Left lung (tissue), 10 donors: ENCODE measurements around the gene NCAPD2. TPM values are rescaled to one million over a fixed set of nuclear protein-coding genes. Genes with fewer than 3 reads are reported as not detected.

Source experiments
- ATAC-seq: fragments of 200-7000 bp; cut with Tn5 transposase; one replicate; pipeline ENCODE4 v1.9.1; 2020; ENCODE audit warnings: moderate library complexity
- DNase-seq, 4 donors: peaks; one replicate each; pipeline ENCODE4 v3.0.0-alpha.2; 2013 to 2020
- H3K27ac ChIP-seq, 2 donors: fragments of 200-600 bp; sonication (generic) in 1 of 2; one replicate each; pipeline versions ENCODE4 v1.5.0 to v1.8.0; 2020 to 2021
- H3K27me3 ChIP-seq, 2 donors: fragments of 200-600 bp; sonication (generic) in 1 of 2; one replicate each; pipeline versions ENCODE4 v1.5.0 to v1.8.0; 2020 to 2021
- H3K36me3 ChIP-seq, 2 donors: fragments of 200-600 bp; sonication (generic) in 1 of 2; one replicate each; pipeline versions ENCODE4 v1.5.0 to v1.8.0; 2020 to 2021
- H3K4me1 ChIP-seq, 2 donors: fragments of 200-600 bp; one replicate each; pipeline ENCODE4 v1.8.0; 2021
- H3K4me3 ChIP-seq, 2 donors: fragments of 200-600 bp; sonication (generic) in 1 of 2; one replicate each; pipeline versions ENCODE4 v1.5.0 to v1.8.0; 2020 to 2021; ENCODE audit warnings: mild to moderate bottlenecking in 1 of 2
- H3K9me3 ChIP-seq, 2 donors: fragments of 200-600 bp; sonication (generic) in 1 of 2; one replicate each; pipeline versions ENCODE4 v1.5.0 to v1.8.0; 2020 to 2021
- intact Hi-C, 2 donors: fragments of 100-400 bp; cut with DNase I; formaldehyde crosslinking; loops; one replicate each; pipeline versions ENCODE4 v1.11.2 to v1.14.2; 2022
- polyA plus RNA-seq, 6 donors: library from polyadenylated mRNA; unstranded; fragments of 120-200 nt; gene quantifications; one replicate each; pipeline ENCODE4 v1.2.1, GENCODE V29; 2013; ENCODE audit not compliant: insufficient read length in 6 of 6
- total RNA-seq, 2 donors: library from RNA; stranded (reverse); fragmentation: NEBNext Ultra II Directional; extraction: Animal tissue kit (Norgen Biotek cat#: 25700); gene quantifications; one replicate each; pipeline ENCODE4 v1.2.1, GENCODE V29; 2021
- TF ChIP-seq, protein P1 (sequence below), 2 donors: fragments of 200-600 bp; sonication (generic) in 1 of 2; IDR thresholded peaks; one replicate each; pipeline versions ENCODE4 v1.5.0 to v1.8.0; 2021; ENCODE audit warnings: antibody characterized with exemption in 2 of 2
- donor health status: DM: no; HTN: yes; CAD: no.
- donor health status: DM: no; HTN: no; CAD: no.

NCAPD2 gene
- total and polyA plus RNA-seq, 8 donors, result 23.1 to 95.4 (median 56.8) TPM

DNA sequence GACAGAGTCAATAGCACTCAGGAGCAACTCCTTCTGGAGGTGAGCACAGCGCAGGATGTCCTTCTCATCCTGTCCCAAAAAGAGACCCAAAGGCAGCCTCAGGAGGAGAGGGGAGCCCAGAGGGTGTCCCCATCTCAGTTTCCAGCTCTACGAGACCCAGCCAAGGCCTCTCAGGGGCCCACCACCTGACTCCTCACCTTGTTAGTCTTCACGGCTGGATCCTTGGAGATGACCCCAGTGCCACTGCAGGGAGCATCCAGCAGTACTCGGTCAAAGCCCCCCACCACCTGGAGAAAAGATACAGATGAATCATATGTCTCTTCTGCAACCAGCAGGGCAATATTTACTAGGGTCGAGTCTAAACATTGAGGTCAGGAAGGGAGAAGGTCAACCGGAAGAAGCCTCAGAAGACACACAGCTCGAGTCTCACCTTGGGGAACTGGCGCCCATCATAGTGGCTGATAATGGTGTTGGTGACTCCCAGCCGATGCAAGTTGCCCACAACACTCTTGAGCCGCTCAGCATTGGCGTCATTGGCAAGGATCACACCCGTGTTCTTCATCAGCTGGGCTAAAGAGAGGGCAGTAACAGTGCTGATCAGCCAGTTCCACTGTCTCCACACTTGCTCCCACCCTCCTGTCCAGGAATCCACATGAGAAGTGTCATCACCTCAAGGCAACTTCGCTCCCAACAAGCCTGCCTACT, 66.8 kb downstream of the NCAPD2 start:
- Histone ChIP-seq H3K36me3 (peaks cover 0 to 88% of the 10 kb centered on the region in 2 donors), H3K9me3 (no peaks in the 10 kb centered on the region), H3K27ac (no peak overlapping the region), H3K4me1 (peaks cover 0 to 21% of the 10 kb centered on the region in 2 donors), H3K4me3 (no peak overlapping the region), H3K27me3 (no peaks in the 10 kb centered on the region)
- intact Hi-C loops, result no loop called here
- TF ChIP-seq, protein P1, sequence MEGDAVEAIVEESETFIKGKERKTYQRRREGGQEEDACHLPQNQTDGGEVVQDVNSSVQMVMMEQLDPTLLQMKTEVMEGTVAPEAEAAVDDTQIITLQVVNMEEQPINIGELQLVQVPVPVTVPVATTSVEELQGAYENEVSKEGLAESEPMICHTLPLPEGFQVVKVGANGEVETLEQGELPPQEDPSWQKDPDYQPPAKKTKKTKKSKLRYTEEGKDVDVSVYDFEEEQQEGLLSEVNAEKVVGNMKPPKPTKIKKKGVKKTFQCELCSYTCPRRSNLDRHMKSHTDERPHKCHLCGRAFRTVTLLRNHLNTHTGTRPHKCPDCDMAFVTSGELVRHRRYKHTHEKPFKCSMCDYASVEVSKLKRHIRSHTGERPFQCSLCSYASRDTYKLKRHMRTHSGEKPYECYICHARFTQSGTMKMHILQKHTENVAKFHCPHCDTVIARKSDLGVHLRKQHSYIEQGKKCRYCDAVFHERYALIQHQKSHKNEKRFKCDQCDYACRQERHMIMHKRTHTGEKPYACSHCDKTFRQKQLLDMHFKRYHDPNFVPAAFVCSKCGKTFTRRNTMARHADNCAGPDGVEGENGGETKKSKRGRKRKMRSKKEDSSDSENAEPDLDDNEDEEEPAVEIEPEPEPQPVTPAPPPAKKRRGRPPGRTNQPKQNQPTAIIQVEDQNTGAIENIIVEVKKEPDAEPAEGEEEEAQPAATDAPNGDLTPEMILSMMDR (IDR thresholded peaks at IDR 0.05), result no peak
- DNase-seq (no peak), ATAC-seq (no peak)

DNA sequence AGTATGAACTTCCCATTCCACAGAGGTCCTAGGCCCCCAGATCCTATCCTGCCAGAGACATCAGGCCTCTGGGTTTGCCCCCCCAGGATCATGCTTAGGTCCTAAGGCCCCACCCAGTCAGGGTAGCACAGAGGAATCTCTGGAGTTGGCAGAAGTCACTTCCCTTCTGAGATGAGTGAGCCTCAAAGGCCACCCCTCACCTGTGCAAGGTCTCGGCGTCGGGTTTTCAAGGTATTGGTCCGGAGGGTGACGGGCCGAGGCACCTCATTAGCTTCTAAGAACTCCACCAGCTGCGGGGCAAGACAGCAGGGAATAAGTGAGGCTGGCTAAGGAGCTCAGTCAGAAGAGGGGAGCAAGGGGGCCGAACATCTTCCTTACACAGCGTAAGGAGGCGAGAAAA, 69.0 kb downstream of the NCAPD2 start:
- TF ChIP-seq, protein P1 (IDR thresholded peaks at IDR 0.05), result no peak
- peaks cover 0 to 82% of the 10 kb centered on the region in 2 donors for H3K36me3 ChIP-seq
- no peak overlapping the region for H3K4me3 ChIP-seq
- intact Hi-C loops, result no loop called here
- no peak overlapping the region for H3K27ac ChIP-seq
- ATAC-seq, result no peak
- H3K4me1 ChIP-seq, result peaks cover 7 to 29% of the 10 kb centered on the region in 2 donors
- DNase-seq, result no peak
- no peaks in the 10 kb centered on the region for H3K9me3 ChIP-seq
- H3K27me3 ChIP-seq, result no peaks in the 10 kb centered on the region

DNA sequence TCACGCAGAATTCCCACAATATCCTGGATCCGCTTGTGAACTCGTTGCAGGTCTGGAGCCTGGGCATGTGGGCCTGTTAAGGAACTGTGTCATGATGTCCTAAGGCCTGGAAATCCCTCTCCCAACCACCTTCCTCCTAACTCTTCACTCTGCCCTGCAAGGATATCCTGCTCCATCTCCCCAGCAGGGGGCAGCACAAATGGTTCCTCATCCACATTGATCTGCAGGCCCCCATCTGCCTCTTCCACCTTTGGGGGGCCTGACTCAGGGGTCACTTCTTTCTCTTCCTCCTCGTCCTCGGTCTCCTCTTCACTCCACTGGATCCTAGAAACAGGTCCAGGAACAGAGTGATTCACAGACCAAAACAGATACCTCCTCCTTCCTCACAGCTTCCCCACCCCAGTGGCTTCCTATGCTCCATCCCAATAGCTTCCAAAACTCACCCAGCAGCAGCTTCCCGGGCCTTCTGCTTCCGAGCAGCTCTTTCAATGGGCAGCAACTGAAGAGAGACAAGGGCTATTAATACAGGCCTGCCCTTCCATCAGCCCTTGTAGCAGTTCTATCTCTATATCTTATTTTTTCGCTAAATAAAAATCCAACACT, 69.6 kb downstream of the NCAPD2 start:
- H3K36me3 ChIP-seq, result peaks cover 0 to 82% of the 10 kb centered on the region in 2 donors
- intact Hi-C loops, result no loop called here

GRCh38 chr12:6567112-6567670, 73.3 kb downstream of the NCAPD2 start:
- intact Hi-C loops, result no loop called here
- Histone ChIP-seq H3K36me3 (peaks cover 0 to 72% of the 10 kb centered on the region in 2 donors), H3K4me1 (peaks cover 7 to 35% of the 10 kb centered on the region in 2 donors), H3K27ac (peak overlapping the region in 1 of 2 donors; percentile 81), H3K4me3 (peak overlapping the region; percentile 66 to 79), H3K9me3 (no peaks in the 10 kb centered on the region), H3K27me3 (no peaks in the 10 kb centered on the region)
- ATAC-seq (no peak), DNase-seq (no peak)
- TF ChIP-seq, protein P1 (IDR thresholded peaks at IDR 0.05), result no peak

More for the DNA sequence above, 69.6 kb downstream of the NCAPD2 start:
- TF ChIP-seq, protein P1 (IDR thresholded peaks at IDR 0.05), result peak; percentile 67 to 84
- Histone ChIP-seq H3K4me3 (no peak overlapping the region), H3K9me3 (no peaks in the 10 kb centered on the region), H3K4me1 (peaks cover 7 to 24% of the 10 kb centered on the region in 2 donors), H3K27me3 (no peaks in the 10 kb centered on the region), H3K27ac (no peak overlapping the region)
- ATAC-seq (no peak), DNase-seq (peak in 1 of 4 donors; percentile 41)

- Histone ChIP-seq H3K4me1 (peaks cover 7 to 31% of the 10 kb centered on the region in 2 donors), H3K36me3 (peaks cover 4 to 72% of the 10 kb centered on the region in 2 donors), H3K9me3 (no peaks in the 10 kb centered on the region), H3K27ac (peak overlapping the region in 1 of 2 donors; percentile 81), H3K27me3 (no peaks in the 10 kb centered on the region), H3K4me3 (no peak overlapping the region)
- DNase-seq (no peak), ATAC-seq (no peak)
- TF ChIP-seq, protein P1 (IDR thresholded peaks at IDR 0.05), result no peak
- intact Hi-C loops, result no loop called here
Measured at GRCh38 chr12:6569312-6569711, 75.4 kb downstream of the NCAPD2 start.
